ENCODE results near the gene CNTNAP2.
A peak's percentile ranks its signal among the peaks of the same experiment; 100 is the strongest.

CNTNAP2 gene

DNA sequence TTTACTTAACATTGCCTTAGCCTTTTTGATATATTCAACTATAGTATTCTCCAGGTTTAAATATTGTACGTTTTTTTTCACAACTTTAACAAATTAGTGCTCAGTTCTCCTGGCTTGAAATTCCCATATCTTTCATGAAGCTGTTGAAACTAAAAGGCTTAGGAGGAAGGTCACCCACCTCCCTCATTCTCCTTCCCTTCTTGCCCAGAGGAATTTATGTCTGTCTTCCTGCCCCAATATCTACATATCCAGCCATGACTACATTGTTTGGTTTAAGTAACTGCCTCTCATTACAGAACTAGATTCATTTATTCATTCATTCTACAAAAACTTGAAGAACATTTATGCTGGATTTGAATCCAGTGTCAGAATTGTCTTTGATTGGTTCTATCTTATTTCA, 2219.2 kb downstream of the CNTNAP2 start:
- no peak for DNase-seq

DNA sequence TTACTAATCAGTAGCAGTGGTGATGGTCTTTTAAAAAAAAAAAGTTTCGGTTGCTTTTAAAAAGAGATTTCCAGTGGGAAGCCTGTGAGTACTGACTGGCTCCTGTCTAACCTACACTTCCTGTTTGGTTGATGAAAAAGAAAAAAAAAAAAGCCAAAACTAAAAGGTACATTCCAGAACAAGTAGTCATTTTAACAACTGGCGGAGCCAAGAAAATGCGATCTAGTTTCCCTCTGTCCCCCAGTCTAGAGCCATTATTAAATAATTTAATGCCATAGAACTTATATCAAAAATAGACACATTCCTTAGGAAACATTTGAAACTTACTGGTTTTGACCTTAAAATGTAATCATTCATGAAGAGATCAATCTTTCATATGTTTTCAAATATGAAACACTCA, 2219.8 kb downstream of the CNTNAP2 start:
- no peak for DNase-seq

DNA sequence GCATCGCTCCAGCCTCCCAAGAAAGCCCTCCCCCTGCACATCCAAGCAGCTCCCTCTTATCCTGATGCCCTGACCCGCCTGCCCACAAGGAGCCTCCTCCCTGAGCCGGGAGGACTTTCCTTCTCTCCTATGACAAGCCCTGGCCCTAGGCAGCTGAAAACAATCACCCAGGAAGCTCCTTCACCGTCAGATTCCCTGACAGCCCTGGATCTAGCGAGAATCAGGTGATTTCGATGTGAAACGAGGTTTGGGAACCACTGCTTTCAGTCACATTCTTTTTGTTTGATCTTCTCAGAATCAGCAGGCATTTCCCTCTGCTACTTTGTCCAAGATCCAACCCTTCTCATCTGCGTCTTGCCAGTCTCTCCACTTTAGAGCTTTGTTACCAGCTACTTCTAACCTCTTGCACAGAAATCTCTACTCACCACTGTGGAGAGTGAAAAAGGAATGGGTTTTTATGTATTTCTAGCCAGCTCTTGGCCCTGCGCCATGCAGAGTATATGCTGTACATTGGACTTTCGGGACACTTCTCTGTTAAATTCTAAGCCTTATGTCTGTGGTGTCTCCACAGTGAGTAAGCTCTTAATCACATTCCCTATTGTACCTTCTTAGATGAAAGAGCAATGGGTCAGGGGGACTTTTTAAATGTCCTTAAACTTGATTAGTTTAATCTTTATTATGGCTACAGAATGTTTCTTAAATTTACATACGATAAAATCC, 2220.8 kb downstream of the CNTNAP2 start:
- no peak for DNase-seq

DNA sequence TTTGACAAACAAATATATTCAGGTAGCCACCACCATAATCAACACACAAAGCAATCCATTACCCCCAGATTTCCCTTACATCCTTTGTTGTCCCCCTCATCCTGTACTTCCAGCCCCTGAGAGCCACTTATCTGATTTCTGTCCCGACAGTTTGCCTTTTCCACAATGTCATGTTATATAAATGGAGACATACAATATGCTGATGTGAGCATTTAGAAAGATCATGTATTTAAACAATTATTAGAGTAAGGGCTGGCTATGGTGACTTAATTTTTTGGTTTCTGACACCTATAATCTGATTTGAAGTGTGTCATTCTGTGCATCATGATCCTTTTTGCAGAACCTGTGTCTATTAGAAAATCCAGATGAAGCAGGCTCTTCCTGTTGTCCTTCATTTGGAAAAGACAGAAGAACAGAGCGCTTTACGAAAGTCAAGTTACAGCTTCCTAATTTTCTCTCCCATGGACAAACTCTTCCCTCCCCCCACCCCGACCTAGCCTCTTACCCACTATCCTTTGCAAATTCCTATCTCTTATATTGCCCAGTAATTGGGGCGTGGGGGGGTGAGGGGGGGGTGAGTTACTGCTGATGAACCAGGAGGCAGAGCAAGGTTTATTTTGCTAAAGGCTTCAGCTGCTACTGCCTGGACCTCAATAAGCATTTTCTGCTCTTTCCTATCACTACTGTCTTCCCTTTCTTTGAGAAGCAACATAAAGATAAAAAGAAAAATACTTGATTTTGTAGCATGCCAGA, 2221.6 kb downstream of the CNTNAP2 start:
- no peak for DNase-seq

DNA sequence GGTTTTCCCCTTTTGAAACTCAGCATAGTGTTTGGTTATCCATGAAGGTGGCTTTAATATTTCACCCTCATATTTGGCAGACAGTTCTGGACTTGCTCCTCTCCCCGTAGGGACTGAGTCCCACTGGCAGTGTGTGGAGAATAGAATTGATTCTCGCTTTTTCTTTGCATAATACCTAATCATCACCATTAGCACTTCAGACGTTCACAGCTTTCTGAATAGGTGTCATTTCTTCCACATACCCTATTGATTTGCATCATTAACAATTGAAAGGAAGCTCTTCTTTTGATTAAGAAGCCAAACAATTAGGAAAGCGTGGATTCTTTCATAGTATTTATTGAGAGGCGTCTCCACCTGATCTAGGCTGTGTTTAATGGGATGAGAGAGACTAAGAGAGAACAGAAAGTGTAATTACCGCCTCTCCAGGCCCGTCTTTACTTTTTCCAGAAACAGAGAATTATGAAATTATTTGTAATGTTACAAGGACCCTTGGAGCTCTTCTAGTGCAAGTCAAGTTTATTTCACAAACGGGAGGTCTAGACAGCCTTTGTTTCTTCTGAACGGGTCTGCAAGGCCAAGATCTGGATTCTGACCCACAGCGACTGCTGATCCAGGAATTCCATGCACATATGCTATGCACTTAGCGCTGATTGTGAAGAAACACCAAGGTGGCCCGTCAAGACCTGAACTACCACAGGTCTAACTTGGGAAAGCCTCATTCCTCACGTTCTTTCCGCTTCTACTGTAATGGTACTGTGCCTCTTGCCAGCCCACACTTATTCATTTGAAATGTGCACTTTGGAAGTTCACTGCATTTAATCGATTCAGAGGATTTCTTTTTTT, 2224.1 kb downstream of the CNTNAP2 start:
- DNase-seq: no peak

DNA sequence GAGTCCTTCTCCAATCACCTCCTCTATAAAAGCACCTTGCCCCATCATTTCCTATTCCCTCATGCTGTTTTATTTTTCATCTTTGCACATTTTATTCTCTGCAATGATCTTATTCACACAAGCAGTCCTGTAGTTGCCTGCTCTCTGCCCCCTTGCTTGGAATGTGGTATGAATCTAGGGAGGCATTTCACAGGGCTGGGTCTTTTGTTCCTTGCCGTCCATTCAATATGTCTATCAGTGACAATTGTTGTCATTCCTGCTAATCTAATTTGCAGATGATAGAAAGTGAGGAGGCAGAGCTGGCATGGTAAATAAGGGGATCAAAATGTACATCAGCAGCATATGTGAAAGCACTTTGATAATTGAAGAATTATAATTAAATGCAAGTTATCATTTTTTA, 2227.8 kb downstream of the CNTNAP2 start:
- no peak for DNase-seq

DNA sequence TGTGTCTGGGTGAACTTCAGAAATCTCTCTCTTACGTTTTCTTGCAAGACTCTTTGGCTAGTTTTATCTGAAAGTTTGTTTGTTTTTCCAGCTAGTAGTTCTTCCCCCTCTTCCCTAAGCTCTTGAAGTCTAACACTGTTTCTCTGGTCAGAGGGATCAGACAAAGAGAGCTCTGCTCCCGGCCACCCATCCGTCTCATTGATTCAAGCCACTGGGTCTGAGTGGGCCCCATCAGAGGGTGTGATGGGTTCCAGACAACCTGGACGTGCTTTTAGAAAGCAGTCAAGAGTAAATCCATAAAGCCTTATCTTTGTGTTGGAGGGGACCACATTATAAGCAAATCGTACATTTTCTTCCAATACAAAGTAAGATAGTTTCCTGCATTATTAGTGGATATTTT, 2231.4 kb downstream of the CNTNAP2 start:
- DNase-seq: no peak

DNA sequence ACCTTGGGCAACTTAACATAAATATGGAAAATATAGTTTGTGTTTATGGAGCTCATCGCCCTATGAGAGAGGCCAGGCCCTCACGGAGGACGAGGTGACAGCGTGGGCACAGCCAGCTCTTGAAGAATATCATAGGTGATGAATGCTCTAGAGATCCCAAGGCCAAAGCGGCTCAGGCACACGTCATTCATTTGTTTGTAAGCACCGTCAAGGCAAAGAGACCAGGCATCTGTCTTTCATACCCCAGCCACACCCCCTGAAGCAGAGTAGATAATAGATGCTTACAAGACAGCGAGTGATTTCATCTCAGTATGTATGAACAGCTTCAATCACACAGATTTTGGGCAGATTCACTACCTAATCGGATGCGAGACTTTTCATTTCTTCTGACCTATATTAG, 2231.9 kb downstream of the CNTNAP2 start:
- no peak for DNase-seq

DNA sequence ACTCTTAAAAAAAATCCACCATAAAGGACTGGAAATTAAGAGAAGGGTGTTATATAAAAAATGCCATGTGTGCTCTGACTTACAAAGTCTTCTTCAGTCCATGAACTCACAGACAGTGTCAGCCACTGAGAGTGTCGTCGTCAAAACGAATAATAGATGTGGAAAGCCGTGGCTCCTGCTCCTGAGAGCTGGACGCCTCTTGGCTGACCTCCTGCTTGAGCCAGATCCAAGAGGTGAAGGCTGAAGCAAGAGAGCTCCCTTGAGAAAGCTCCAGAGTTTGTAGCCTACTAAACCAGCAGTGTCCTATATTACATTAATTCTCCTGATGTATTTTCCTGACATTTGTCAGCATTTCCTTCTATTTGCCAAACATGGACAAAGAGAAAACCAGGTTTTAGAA, 2239.7 kb downstream of the CNTNAP2 start:
- DNase-seq: peak; percentile 90

DNA sequence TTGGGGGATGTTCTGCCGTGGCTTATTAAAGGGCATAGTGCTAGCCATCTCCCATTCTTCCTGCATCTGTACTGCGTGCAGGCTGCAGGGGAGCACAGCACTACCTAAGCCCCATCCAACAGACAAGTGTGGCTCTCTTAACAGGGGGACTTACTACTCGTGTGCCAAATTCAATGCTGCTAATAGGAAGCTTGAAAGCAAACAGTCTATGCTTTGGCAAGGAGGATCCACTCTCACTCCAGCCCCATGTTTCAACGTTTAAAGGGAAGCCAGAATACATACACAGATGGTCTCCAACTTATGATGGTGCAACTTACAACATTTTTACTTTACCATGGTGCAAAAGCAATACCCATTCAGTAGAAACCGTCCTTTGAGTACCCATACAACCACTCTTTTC, 2245.9 kb downstream of the CNTNAP2 start:
- DNase-seq: no peak

DNA sequence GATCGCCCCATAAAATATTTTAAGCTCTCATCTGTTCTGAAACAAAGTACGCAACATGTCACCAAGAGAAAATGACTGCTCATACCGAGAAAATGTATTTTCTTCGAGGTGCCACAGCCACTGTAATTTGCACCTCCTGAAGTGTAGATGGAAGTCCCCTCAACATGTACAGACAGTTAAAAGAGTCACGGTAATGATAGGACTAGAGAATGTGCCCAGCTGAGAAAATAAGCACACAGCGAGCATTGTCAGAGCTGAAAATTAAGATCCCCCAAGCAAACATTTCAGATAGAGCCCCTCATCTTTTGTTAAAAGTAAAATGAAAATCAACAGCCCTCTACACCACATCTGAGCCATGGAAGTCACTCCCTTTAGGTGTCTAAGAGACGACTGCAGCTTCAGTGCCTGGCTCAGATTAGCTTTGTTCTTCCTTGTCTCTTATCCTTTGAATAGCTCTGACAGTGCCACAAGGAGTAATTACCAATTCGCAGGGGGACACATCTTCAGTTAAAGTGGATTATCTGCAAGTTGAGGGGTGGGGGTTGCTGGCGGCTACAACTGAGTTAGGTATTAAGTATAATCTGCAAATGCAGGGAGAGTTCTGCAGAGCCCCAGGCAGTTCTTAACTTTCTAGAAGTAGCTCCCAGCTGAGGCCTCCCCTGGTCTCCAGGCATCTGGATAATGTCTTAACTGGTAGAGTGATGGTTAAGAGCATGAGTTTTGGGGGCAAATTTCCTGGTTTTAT, 2251.3 kb downstream of the CNTNAP2 start:
- no peak for DNase-seq

DNA sequence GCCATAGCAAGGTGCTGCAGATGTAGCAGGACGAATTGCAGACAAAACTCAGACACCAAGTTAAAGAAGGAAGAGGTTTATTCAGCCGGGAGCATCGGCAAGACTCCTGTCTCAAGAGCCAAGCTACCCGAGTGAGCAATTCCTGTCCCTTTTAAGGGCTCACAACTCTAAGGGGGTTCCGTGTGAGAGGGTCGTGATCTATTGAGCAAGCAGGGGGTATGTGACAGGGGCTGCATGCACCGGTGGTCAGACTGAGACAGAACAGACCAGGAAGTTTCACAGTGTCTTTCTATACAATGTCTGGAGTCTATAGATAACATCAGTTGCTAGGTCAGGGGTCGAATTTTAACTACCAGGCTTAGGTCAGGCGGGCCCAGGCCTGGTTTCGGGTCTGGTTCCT, 2252.0 kb downstream of the CNTNAP2 start:
- no peak for DNase-seq

DNA sequence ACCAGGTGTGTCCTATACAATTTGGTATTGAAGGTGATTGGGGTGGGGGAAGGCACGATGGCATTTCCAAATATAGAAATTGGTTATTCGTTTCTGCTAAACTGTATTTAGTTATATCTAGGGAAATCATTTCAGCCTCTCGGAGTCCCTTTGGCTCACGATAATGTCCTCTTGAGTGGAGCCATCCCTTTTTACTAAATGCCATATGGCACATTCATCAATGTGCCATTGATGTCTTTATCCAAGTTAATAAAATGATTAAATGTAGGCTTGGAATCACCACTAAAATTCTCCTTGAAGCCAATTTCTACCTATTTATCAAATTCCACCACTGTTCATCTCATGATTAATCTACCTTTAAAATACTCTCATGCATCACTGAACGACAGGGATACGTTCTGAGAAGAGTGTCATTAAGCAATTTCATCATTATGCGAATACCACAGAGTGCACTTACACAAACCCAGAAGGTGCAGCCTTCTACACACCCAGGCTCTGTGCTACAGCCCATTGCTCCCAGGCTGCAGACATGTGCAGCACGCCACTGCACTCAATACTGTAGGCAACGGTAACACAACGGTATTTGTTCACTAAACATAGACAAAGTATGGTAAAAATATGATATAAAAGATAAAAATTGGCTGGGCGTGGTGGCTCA, 2254.8 kb downstream of the CNTNAP2 start:
- DNase-seq: no peak

DNA sequence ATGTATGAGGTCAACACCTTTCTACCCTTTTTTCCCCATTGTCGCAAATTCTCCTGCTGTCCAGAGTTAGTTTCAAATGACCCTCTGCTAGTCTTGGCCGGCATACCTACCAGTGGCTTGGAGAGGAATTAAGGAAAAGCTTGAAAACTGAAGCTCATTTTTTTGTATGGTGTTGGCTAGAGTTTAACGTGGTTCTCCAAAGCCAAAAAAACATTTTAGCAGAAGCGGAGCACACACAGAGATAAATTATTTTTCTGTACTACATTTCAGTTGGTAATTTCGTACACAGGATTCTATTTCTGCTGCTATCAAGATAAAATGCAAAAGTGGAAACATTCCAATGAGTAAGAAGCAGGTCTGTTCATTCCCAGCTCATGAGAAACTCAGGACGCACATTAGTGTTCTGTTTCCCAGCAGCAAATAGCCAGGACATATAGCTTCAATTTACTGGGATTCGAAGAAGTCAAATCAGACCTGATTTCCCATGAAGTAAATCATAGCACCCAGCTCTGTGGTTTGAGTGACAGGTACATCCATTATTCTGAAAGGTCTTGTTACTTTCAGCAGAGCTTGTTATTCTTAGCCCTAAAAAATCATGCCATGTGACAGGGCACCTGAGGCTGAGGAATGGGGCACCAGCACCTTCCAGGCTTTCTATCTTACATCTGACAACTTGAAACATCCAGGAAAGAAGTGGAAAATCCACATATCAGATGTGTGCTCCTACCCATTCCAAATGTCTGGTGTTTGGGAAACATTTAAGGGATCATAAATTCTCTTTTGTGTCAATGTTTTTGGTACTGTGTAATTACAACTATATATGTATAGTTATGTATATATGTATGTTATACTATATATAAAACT, 2258.0 kb downstream of the CNTNAP2 start:
- no peak for DNase-seq

DNA sequence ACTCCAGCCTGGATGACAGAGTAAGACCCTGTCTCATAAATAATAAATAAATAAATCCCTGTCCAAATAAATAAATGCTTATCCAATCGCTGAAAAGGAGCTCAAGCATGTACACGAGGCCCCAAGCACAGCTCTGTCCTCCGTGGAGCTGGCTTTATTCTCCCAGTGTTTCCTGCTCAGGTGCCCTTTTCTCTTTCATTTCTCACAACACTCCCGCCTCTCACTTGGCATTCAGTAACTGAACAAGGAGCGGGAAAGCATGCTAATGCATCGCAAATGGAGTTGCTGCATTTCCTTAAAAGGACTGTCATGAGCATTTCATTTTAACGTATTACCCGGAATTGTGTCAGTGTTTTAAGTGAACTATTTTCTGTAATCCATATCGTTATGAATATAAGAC, 2263.1 kb downstream of the CNTNAP2 start:
- no peak for DNase-seq

DNA sequence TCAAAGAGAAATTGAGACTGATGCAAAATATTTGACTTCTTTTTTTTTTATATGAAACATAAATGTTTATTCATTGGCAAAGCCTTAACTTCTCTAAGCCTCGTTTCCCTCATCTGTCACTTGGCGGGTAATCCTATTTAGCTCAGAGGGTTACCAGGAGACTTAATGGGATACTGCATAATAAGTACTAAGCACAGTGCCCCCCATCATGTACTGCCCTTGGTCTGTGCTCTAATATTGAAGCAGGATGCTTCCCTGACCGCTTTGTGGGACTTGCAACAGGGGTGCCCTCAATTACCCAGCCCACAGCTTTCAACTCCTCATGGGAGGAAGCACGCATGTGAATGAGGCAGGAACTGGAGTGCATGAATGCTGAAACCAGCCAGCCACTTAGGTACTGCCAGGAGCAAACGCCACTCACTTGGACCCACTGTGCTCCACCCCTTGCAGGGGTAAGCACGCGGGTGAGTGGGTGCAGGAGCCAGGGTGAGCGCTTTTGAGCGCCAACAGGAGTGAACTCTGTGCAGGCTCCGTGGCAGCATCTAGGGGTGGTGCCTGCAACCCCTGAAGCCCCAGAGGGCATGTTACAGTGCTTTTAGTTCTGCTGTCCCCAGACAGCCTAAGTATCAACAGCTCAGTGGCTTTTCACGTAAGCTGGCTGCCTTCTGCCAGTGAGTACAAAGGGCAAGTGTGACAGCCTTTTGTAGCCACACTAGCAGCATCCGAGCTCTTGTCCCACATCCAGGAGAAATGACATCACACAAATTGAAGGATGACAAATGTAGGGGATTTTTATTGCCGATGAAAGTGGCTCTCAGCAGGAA, 2264.2 kb downstream of the CNTNAP2 start:
- no peak for DNase-seq

DNA sequence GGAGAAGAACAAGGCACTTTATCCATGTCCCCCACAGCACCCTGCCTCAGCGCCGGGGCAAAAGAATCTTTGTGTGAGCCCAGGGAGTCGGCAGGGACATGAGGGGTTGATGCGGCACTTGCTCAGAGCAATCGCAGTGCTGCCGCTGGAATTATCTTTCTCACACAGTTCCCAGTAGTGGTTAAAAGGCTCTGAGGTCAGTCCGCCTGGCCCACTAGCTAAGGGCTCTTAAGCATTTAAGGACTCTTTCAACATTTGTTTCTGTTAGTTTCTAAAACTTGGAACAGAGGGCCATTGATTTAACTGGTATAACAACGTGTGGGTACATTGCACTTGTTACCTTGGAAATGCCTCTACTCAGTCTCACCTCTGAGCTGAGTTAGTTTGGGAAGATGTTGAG, 2266.0 kb downstream of the CNTNAP2 start:
- no peak for DNase-seq

DNA sequence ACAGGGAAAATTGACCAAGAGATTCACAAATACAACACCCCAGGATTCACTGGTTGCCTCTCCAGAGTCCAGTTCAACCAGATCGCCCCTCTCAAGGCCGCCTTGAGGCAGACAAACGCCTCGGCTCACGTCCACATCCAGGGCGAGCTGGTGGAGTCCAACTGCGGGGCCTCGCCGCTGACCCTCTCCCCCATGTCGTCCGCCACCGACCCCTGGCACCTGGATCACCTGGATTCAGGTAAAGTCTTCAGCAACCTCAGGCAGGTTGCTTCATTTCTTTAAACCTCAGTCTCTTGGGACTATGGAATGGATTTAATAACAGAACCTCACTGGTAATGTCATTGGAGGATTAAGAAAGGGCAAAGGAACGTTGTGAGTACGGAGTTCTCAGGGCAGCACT, 2267.1 kb downstream of the CNTNAP2 start:
- DNase-seq: no peak

DNA sequence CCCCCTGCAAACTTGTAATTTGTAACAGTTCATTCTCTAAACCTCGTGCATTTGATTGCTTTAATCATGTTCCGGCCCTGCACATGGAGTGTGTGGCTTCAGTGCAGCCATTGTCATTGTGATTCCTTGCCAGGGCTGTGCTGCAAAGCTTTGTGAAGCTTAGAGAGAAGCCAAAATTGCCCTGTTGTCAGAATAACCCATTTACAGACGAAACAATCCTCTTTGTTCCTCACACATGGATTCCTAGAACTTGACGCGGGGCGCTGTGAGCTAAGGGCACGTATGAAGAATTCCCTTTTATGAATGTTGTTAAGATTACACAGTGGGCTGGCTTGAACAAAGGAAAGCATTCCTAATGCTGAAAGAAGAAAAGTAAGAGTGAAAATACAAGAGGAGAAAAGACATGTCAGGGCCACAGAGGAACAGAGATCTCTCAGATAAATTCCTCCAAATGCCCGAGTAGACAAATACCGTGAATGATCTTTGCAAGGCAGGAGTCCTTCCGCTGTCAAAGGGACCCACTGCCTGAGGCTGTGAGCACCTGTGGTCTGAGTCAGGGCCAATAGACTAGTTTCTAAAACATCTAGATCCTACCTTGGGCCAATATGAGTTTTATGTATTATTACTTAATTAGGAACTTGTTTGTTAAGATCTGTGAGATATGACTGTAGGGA, 2268.5 kb downstream of the CNTNAP2 start:
- no peak for DNase-seq

DNA sequence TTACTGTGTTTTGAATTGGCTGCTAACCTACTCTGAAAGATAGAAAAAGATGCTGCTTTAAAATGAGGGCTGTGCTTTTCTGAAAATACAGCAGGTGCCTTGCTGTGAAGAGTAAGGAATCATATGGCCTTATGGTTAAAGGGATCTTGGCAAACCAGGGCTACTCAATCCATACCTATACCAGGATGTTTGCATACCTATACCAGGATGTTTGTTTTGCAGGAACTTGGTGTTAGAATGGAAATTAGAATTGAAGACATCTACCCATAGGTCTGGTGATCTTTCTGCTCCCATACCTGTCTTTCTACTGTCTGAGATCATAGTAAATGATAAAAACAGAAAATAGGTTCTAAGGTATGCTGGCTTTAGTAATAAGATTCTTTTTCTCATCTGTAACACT, 2273.8 kb downstream of the CNTNAP2 start:
- DNase-seq: no peak

Data from right hindlimb (tissue), 1 donor.